Limb (tissue), 2 donors: ENCODE results near the gene CCR6.

Experiments used
- DNase-seq, 2 donors: peaks; one replicate each; pipeline ENCODE4 v3.0.0-alpha.2; 2016; ENCODE audit errors: extremely low spot score in 2 of 2

The CCR6 gene

DNA sequence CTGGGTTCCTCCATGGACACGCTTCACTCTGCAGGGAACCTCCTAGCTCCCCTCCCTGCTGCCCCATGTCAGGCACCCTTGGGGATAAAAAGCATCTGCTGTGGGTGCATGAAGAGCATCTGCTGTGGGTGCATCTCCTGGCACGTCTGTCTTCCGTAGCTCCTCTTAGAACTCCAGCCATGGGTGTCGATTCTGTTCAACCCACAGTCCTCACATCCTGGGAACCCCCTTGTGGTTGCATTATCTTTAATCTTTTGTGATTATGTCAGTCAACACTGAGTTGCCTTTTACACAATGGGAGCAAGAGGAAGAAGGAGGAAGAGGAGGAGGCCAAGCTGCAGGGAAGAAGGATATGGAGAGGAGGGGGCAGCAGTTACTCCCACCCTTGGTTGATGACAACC, 24.1 kb upstream of the CCR6 start:
- no peak for DNase-seq

DNA sequence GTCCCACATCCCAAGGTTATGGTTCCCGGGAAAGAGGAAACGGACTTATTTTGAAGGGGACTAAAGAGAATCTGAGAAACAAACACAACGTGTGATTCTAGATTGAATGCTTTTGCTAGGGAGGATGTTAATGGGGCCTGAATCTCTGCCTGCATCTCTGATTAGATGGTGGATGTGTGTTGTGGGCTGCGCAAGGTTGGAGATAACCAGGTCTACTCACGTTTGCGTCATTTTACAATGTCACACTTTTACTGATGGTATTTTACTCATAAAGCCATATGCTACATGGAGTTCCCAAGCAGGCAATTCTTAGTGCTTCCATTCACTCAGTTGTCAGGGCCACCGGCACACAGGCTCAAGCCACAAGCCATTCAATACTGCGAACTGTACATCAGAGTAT, 23.2 kb upstream of the CCR6 start:
- DNase-seq, result no peak

DNA sequence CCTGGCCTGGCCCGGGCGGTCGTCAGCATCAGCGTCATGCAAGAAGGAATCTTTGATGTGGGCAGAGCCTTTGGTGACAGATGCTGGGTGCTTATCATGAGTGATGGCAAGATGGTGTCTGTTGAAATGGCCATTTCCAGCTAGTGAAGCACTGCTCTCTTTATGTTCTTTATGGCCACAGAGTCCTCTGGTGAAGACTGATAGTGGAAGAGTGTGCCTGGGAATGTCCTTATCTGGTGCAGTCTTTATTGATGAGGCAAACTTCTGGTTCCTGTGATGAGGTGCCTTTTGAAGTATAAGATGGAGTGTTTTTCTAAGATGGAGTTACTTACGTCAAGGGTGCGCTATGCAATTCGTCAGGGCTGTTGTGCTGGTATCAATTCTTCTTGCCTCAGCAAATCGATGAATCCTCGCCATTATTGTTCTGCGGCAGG, 22.6 kb upstream of the CCR6 start:
- DNase-seq, result no peak

DNA sequence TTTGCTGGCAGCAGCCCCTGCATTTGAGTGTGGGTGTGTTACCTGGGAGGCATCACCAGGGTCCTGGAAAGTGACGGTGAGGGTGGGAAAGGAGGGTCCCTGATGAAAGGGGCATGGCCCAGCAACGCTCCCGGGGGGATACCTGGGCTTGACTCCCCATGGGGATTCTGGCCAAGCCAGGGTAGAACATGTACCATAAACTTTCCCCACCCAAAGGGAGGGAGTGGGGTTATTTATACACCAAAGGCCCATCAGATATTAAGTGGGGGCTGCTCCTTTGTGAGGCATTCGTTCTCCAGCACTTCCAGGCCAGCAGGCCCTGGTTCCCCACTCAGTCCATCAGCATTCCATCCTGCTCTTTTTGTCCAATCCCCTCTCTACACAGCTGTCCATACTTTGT, 20.6 kb upstream of the CCR6 start:
- DNase-seq, result no peak

DNA sequence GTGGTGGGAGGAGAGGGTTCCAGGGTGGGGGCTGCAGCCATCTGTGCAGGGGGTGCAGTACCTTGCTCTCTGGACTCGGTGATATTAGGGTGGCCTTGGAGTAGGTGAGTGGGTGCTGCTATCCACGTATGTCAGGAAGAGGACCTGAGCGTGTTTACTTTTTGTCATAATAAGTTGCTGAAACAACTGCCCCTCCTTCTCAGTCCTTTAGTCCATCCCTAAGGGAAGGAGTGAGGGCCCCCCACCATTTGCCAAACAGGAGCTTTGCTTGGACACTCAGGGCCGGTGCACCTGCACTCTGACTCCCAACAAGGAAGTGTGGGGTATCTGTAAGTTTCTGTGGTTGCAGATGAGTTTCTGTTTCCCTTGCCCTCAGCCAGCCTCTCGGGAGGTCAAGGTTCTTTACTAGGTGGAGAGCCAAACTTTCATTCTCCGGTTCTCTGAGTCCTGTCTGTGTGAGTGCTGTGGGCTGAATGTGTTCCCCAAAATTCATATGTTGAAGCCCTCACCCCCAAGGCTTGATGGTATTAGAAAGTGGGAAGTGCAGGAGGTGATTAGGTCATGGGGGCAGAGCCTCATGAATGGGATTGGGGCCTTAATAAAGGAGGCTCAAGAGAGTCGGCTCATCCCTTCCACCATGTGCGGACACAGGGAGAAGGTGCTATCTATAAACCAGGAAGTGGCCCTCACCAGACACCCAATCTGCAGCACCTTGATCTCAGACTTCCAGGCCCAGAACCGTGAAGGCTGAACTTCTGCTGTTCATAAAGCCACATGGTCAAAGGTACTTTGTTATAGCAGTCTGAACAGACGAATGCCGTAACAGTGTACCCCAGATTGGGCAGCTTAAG, 19.6 kb upstream of the CCR6 start:
- DNase-seq, result no peak

DNA sequence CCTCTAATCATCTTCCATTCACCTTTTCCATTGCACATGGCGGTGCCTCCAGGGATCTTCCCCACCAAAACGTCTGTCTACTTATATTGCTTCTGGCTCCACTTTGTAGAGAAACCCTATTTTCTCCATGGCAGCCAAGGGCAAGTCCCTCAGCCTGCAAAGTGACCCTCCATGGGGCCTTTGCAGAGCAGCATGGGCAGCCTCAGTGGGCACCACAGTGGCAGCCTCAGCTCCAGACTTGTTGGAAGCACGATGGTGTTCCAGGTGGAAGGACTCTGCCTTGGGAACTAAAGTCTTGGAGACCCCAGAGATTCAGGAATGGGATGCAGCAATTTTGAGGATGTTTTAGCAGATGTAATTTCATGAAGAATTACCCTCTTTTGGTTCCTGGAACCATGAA, 18.5 kb upstream of the CCR6 start:
- no peak for DNase-seq

DNA sequence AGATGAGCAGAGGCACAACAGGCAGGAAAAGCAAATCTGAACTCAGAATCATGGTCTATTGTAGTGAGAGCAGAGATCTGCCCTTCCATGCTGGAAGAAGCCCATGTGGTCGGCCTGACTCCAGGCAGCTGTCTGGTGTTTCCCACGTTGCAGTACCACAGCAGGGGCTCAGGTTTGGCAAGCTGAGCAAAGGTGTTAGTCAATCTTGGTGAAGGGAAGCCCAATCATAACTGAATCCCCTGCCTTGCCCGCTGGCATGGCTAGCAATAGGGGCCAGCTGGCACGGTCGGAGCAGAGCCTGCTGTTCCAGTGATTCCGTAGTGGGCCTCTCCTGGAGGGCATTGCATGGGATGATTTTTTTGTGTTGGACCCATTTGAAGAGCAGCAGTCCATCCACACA, 17.8 kb upstream of the CCR6 start:
- no peak for DNase-seq

DNA sequence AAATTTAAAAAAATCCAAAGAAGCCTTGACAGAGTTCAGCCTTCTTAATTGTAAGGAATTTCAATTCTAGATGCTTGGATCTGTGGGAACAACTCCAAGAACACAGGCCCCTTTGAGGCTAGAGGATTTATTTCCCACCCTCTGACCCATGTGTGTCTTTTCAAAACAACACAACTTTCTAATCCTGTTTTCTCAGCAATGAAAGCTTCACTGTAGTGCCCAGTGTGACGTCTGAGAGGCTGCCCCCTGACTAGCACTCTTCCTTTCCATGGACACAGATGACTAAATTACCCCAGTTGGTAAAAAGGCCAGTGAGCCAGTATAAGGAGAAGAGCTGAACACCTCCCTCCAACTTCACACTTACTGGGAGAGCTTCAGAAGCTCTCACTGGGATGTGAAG, 16.5 kb upstream of the CCR6 start:
- DNase-seq, result no peak

DNA sequence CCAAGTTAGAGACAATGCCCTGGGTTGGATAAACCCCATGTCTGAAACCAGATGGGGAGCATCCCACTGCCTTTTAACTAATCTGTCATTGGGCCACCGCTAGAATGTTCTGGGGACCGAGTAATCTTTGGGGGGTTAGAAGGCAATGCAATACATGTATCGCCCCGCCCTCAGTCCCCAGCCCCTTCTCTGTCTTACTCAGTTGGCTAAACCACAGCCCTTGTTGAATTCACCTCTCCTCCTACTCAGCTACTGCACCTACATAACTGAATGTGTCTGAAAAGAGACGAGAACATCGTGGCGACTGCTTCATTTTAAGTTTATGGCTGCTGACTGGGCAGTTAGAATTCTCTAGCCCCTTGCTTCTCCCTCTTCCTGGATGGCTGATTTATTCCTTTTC, 15.1 kb upstream of the CCR6 start:
- DNase-seq, result no peak

DNA sequence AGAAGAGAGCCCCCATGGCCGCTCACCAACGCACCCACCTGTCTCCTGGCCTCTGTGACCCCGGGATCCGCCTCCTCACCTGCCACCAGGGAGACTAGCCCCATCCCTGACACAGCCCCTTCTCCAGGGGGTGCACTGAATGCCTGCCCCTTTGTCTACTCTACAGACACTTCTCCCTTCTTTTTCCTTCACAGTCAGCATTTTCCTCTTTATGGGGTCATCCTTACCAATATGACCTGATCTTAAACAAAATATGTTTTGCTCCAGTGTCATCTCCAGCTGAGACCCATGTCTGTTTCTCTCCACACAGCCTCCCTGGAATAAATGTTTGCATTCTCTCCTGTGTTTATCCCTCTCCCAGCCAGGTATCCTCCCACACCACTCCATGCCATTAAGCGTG, 14.6 kb upstream of the CCR6 start:
- no peak for DNase-seq

DNA sequence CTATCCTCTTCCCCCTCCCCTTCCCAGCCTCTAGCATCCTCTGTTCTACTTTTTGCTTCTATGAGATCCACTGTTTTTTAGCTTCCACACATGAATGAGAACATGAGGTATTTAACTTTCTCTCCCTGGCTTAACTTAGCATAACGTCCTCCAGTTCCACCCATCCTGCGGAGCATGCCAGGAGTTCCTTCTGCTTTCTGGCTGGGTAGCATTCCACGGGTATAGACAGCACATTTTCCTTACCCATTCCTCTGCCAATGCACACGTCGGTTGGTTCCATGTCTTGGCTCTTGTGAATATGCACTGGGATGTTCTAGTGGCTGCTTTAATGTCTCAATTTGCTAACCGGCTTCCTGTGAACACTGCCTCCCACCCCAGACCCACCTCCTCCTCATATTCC, 13.2 kb upstream of the CCR6 start:
- DNase-seq, result no peak

DNA sequence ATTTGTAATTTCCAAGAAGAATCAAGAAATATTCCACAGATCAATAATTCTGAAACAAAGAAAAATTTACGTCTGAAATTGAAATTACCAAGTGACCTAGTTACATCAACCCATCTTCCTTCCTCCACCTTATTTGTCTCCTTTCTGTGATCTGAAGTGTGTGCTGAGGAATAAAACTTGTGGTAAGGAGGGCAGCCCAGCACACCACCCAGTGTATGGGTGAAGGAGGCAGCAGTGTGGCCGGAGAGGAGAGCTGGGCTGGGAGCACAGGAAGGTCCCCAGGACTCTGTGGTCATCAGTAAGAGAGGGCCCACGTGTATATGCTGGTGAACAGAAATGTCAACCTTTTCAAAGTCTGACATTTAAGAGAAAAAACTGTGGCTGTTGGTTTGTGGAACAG, 11.3 kb upstream of the CCR6 start:
- DNase-seq, result no peak

DNA sequence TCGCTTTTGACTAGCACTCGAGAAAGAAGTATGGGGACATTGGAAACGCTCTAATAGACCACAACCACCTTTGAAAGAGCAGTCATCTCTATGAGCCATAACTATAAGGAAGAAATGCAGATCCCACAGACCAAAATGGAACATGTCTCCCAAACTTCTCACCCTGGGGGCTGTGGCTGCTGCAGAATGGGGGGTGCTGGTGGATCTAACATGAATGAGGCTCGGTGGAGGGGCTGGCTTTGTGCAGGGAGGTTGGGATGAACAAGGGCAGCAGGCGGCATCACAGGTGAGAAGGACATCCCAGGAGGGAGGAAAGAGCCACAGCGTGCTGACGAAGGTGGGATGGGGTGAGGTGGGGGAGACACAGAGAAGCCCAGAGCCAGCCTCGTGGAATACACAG, 10.5 kb upstream of the CCR6 start:
- DNase-seq, result no peak

DNA sequence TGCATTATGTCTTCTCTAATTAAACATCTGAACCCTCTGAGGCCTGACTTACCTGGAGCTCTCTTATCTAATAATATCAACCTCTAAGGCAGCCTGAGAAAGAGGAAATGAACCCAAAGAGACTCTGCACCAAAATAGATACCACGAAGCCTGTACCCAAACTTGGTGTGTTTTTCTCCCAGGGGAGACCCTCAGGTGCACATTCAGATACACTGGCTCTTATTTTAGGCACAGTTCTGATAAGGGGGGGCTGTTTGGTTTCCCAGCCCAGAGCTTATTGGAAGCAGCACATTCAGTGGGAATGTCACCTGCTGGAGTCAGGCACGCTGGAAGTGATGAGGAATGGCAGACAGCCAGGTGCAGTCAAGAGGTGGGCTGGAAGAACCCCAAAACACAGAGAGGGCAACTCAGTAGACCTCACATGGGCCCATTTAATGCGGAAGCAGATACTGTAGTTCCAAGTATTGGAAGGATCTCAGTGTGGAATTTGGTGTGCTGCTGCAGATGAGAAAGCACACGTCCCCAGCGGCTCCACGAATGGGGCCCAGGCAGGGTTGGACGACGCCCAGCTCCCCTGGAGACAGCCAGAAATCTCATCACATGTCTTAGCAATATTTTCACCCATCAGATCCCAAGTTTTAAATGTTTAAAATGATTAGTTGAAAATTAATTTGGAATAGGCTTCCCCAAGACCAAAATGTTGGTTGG, 9.7 kb upstream of the CCR6 start:
- no peak for DNase-seq

DNA sequence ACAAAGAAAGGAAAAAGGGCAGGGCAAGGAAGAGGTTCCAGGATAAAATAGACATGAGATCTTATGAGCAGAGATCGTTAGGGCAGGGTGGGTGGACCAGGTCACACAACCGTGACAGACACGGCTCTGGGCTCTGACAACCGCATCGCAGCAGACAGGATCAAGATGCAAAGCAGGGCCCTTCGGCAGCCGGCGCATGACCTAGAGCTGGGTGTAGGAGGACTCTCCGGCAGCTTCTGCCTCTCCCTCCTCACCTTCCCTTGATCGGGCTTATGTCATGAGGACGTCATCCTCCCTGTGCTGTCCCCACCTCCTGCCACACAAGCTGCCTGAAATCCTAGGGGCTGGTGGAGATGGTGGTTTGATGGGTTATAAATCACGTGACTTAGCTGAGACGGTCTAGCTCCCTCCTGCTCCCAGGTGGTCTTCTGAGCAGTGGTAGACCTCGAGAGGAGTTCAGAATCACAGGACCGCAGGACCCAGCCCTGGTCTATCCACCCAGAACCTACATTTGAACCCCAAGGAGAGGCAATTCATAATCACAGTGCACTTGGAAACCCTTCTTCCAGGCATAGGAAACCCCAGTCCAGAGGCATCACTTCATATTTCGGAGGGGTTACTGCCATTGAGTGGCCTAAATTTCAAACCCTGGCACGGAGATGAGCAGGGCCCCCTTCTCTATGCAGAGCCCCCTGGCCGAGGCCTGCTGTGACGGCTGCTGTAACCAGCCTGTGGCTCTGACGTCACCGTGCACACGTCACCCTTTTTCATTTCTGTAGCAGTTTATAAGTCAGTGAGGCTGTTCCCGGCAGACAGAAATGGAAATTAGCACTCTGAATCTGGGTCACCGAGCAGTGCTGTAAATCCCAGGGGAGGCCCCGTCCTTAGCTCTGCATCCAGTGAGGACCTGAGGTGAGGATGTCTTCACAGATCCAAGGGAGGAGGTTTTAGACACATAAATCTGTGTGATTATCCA, 8.7 kb upstream of the CCR6 start:
- DNase-seq, result no peak

DNA sequence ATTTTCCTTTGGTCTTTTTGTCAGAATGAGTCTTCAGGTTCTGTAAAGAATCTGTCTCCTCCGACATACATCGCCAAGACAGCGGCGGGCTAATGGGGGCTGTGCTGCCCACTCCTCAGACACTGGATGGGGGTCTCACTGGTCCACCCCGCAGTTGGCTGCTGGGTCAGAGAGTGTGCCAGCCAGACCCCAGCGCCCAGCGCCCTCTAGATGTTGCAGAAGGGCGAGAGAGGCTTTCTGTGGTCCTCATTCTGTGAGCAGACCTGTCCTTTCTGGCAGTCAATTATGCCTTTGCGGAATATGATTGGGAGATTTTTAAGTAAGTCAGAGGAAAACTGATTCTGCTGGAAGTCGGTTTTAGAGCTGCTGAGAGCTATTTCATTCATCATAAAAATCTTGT, 7.8 kb upstream of the CCR6 start:
- DNase-seq, result no peak

DNA sequence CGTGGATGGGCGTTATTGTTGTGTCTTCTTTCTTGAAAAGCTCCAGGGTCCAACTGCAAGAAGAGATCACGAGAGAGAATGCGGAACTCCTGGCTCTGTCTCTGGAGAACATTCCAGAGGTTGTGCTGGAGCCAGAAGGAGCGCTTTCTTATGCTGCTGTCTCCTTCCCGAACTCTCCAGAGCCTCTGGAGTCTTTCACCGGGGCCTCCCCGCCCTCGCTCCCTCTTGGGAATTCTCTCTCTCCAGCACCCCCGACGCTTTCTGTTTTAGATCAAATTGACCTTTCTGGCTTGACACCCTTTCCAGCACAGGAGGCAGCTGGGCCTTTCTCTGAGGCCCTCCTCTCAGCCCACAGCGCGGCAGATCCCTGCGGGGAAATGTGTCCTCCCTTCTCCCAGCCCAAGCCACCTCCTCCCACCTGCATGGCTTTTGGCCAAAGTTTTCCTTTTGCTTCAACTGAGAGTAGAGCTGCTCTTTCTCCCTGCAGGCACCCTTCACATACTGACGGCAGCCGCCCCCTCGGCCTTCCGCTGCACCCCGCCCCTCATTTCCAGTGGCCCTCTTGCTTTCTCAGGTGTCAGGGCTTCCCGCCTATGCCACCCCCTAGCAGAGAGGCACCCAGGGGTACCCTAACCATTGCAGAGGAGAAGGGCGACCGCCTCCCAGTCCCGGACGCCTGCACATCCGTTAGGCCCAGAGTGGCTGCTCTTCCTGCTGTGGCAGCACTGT, 6.6 kb upstream of the CCR6 start:
- no peak for DNase-seq

DNA sequence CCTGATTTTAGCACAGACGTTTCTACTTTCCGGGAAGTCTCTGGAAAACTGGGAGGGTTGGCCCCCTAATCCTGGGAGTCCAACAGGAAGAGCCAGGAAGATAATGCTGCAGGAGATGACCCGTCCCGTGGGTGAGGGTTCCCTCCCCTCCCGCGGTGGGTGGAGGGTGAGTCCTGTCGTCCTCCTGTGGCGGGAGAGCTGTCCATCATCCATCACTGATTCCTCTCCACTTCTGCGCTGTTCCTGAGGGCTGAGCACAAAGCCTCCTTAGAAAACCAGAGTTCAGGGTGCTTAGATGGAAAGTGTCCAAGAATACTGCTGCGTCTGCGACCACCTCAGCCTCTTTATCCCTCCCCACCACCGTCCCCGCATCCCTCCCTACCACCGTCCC, 6.1 kb upstream of the CCR6 start:
- DNase-seq, result no peak

DNA sequence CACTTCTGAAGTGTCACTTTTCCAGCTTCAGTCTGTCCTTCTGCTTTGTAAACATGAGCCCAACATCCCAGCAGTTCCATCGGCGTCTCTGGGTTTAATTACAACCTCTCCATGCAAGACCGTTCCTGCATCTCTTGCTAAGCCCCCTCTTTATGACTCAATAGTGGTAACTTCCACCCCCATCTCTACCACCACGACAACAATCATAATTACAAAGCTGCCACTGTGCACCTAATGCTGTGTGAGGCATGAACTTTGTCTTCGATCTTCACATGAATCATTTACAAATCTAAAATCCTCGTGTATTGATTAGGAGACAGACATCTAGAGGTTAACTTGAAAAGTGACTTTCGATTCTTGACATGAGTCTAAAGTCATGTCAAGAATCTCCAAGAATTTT, 4.9 kb upstream of the CCR6 start:
- no peak for DNase-seq

DNA sequence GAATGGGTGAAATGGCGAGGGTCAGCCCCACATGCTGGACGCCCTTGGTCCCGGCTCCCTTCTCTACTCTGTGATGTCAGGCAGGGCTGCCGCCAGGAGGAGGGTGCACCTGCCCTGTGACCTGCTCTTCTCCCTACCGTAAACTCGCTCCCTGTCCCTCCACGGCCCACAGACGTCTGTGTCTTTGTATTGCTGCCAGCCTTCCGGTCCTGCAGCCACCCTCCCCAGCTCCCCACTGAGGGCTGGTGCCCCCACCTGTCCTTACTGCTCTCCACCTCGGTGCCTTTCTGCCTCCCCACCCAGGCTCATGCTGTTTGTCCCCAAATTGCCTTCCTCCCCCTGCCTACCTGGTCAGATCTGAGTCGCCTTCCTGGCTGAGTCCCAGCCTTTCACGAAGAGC, 4.1 kb upstream of the CCR6 start:
- DNase-seq, result no peak
